ENCODE measurements around the gene MYRFL.

MYRFL gene

DNA sequence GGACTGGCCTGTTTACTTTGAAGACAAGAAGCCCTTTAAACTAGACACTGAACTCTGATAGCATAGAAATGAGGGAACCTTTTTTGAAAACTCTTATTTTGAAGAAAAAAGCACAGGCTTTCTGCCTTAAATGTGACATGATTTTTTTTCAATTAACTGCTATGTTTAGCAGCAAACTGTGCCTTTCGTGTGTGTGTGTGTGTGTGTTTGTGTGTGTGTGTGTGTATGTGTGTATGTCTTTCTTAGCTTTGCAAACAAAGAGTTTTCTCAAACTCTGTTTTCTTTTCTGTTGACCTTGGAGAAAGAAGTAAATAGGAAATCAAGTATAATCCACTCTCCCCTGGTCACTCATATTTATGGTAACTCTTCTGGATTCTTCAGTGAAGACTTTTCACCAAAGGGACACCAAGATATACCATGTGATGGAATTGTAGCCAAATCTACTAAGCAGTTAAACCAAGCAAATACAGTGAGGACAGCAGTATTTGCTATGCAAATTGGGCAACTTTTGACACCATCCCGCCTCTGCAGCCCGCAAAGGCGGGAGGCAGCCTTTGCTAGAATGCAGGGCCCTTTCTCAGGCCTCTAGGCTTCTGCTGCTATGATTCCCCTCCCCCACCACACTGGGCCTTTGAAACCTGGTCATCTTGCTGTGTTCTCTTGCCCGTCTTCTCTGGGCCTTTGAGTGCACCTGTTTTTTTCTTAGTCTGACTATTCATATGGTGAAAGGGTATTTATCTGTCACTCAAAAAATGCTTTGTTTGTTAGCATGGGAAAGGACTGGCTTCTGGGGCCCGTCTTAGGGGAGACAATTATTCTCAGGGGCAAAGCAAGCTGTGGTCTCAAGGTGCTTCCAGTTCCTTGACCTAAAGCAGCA, 107.9 kb downstream of the MYRFL start:
- no peak for DNase-seq (ENCODE audit: low spot score)

DNA sequence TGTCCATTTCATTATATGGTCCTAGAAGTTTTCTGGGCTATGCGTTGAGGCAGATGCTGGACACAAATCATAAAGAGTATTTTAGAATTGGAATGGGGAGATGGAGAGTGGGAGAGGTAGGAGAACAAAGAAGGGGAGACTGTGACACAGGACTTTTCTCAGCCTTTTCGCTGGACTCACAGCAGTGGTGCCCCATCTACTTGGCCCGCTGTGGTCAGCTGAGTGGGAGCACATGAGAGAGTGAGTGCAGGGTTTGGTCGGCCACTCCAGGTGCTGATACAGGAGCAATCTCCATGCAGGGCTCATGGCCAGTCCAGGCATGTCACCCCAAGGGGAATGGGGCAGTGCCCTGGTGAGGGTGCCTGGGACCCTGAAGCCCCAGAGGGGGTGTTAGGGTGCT, 109.0 kb downstream of the MYRFL start:
- DNase-seq (ENCODE audit: low spot score) = no peak

DNA sequence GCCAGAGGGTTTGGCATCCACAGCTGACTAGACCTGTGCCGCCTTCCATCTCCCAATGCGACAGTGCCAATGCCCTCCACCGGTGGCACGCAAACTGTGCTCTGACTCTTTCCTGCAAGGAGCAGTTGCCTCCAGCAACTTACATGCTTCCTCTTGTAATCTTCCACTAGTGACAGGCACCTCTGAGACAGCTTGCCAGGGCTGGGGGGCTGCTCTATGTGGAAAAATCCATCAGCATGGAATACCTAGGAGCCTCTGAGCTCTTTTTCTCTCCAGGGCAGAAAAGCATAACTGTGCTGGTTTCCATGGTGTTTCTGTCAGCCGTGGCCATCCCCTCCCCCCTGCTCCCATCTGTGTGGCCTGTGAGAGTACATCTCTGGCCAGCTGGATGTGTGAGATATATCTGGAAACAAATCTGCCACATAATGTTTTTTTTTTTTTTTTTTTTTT, 110.6 kb downstream of the MYRFL start:
- no peak for DNase-seq (ENCODE audit: low spot score)

DNA sequence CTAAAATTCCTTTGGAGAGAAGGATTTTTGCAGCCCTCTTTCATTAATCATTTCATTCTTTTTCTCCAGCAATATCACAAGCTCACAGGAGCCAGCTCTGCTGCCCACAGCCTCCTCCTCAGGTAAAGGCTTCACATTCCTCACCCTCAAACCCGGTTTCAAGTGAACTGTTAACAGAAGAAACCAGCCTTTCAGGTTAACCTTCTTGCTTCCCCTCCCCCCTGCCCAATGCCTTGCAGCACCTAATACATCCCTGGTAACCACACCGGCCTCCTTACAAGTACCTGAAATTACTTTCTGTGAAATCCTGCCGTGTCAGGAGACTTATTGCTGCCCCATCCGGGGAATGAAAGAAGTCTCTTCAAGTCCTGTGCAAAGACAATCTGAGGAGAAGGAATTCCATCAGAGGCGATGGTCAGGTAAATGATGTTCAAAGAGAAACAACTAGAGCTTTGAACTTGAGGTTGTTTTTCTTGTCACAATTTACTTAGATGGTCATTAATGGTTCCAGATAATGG, 111.2 kb downstream of the MYRFL start:
- DNase-seq (ENCODE audit: low spot score) = no peak

DNA sequence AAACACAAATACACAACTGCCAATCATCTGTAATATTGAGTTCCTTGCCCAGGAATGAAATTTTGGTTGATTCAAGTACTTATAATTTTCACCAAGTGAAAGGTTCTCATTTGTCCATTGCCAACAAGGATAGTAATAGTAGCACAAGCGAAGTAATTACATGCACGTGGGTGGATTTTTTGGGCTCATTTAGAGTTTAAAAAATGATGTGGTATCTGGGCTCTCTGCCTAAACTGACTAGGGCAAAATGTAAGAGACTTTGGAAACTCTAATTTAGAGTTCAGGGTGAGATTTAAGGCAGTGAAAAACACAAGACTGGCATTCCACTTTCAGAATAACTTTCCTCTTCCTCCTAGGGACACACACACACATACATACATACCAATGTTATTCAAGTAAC, 111.7 kb downstream of the MYRFL start:
- DNase-seq (ENCODE audit: low spot score) = no peak

DNA sequence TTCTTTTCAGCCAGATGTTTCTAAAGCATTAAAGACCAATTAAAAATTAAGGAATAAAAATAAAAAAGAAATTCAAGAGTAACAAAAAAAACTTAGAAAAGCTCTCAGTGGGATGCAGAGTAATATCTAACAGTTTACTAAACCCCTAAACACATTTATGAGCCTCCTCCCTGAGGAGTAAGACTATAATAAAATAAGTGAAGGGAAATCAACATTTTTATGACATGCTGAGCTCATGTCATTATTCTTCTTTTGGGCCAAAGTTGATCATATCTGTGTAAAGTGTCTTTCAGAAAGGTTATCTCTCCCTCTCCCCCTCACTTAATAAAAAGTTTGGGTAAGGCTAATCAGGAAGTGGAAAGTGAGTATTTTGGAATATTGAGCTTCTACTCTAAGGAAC, 122.1 kb downstream of the MYRFL start:
- no peak for DNase-seq (ENCODE audit: low spot score)

DNA sequence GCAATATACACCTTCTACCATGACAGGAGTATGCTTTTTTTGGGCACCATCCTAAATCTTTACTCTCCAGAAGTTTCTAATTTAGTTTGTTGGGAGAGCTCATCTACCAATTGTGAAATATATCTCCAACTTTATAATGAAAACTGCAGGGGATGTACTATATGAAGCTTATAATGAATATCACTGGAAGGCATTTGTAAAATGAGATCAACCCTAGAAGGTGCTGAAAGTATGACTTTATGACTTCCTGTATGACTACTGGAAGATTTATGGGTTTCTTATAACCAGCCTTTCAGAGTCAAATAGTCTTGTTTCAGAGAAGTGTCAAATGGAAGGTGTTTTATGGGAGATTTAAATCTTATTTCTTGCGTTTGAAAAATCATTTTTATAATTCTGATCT, 122.9 kb downstream of the MYRFL start:
- no peak for DNase-seq (ENCODE audit: low spot score)

DNA sequence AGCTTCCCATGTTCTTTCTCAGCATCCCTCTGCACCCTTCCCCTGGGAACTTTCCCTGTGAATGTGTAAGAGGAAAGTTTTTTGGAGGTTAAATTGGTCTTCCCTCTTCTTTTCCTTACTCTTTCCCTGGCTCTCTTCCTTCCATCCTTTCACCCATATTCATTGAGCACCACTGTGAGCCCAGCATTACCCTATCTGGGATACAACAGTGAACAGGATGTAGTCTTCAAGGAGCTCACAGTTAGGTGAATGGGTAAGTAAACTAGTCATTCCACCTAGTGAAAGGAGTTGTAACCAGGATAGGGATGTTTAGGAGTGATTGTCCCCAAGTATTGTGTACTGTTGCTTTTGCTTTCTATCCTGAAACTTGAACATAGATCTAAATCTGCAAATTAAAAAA, 123.8 kb downstream of the MYRFL start:
- DNase-seq (ENCODE audit: low spot score) = no peak

DNA sequence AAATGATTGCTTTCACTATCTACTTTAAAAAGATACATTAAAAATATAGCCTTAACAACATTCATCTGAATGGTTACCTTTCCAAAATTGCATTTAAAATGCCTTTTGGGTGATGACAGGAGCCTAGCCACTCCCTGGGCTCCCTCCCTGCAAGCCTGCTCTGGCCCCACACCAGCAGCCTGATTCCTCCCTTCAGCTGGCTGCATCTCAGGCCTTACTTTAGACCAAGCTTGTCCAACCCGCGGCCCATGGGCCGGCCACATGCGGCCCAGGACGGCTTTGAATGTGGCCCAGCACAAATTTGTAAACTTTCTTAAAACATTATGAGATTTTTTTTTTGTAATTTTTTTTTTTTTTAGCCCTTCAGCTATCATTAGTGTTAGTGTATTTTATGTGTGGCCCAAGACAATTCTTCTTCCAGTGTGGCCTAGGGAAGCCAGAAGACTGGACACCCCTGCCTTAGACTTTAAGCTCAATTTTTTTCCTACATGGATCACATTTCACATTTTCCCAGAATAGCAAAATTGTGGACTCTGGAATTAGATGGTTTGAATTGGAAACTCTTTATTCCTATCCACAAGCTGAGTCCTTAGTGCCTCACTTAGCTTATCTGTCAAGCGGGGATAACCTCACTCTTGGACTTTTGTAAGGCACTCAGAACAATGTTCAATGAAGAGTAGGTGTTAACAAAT, 124.4 kb downstream of the MYRFL start:
- no peak for DNase-seq (ENCODE audit: low spot score)

DNA sequence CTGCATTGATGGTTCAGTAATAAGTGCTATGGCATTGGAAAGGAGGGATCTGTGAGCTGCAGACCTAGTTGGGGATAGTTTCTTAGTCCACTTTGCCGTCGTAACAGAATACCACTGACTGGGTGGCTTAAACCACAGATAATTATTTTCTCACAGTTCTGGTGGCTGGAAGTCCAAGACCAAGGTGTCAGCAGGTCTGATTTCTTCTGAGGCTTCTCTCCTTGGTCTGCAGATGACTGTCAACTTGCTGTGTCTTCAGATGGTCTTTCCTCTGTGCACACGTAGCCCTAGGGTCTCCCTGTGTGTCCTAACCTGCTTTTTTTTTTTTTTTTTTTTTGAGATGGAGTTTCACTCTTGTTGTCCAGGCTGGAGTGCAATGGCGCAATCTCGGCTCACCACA, 126.1 kb downstream of the MYRFL start:
- no peak for DNase-seq (ENCODE audit: low spot score)

DNA sequence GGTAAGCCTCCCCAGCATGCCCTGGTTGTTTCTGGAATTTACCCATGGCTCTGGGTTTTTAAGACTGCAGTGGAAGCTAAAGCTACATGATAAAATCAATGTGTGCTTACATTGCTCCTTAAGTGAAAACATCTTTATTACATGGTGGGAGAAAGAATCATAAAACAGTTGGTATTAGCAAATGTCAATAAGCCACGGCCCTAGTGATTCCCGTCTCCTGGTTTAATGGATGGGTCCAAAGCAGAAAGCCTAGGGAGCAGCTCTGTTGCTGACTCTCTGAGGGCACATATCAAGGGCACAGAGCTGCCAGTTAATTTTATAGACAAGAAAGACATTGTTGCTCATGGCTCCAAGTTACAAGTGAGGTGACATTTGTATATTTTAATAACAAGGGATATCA, 127.9 kb downstream of the MYRFL start:
- no peak for DNase-seq (ENCODE audit: low spot score)

DNA sequence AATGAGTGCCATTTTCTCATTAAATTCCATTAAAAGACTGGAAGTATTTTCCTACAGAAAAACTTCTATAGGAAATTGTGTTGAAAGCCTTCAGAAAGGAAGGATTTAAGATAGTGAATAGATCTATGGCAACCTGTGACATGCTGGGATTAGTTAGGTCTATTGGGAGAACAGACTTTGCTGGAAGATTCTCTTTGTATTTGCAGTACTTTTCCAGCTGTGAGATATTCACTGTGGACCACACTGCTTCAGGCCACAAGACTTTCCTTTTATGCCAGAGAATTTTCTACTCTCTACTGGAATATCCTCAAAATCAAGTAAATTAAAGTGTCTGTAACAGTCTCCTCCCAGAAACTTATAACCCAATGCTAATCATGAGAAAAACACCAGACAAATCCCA, 136.2 kb downstream of the MYRFL start:
- DNase-seq (ENCODE audit: low spot score) = no peak

DNA sequence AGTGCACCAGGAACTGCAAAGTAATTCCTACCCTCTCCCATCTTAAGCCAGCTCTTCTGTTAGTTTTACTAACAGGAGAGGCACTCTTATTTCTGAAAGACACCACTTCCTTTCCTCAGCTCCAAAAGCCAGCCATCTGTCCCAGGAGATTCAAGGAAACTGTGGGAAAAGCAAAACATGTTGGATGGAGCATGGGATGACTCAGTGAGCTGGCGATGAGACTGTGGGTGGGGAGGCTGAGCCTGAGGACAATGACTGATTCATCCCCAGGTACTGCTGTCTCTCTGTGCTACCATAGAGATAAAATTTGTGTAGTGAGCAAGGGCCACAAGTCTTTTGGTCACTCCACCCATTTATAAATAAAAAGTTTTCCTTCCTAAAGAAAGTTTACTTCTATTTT, 141.4 kb downstream of the MYRFL start:
- DNase-seq (ENCODE audit: low spot score) = no peak

DNA sequence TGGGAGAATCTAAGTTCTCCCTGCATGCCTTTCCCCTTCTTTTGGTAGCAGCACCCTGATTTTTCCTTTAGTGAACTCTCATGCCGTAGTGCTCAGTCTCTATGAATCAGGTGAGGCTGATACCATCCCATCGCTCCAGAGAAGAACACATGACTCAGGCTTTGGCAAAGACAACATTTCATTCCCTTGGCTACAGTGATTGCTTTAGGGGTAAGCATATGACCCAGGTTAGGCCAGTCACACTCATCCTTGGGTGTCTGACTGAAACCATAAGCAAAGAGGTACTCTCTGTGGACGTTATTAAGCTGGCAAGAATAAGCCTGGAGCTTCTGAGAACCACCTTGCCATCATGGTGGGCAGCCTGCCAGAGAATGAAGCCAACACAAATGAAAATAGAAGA, 141.8 kb downstream of the MYRFL start:
- DNase-seq (ENCODE audit: low spot score) = no peak

DNA sequence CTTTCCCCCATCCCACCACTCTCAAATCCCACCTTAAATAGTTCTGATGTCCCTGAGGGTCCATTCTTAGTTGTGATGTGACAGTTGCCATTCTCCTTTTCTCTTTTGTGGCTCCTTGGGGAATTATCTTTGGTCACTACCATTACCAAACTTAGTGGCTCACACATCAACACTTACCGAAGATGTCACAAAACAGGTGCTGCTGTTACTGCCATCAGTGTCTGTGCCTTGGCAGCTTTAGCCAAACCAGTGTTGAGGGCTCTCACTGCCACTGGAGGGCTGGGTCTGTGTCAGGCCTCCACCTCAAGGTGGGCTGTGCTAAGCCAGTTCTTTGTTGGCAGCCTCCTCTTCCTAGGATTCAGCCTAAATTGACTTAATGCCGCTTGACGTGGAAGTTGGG, 144.0 kb downstream of the MYRFL start:
- DNase-seq (ENCODE audit: low spot score) = no peak

DNA sequence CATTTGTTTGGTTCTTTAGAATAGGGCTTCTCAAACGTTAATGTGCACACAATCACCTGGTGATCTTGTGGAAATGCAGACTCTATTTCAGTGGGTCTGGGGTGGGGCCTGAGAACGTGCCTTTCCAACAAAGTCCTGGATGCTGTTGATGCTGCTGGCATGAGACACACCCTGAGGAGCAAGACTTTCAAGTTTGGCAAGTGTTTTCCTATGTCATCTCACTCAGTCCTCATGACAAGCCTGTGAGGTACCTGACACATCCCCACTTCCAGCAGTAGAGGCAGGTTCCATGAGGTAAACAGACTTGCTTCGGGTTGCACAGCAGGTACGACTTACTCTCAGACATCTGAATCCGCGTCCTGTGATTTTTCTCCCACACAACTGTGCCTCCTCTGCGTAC, 147.1 kb downstream of the MYRFL start:
- DNase-seq (ENCODE audit: low spot score) = no peak

DNA sequence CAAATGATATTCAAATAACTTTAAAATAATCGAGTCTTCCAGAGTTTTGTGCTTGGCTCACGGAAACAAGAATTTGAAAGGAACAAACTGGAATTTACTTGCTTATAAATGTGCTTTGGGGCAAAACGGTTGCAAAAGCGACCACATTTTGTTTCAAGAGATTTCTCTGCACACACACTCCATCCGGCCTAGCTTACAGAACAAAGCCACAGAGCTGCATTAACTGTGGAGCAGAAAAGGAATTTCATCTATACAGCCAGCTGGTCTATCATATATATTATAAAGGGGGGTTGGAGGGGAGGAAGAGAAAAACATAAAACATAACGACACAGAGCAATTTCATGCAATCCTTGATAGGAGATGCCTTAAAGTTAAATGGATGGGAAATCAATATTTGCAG, 153.0 kb downstream of the MYRFL start:
- DNase-seq (ENCODE audit: low spot score) = no peak

DNA sequence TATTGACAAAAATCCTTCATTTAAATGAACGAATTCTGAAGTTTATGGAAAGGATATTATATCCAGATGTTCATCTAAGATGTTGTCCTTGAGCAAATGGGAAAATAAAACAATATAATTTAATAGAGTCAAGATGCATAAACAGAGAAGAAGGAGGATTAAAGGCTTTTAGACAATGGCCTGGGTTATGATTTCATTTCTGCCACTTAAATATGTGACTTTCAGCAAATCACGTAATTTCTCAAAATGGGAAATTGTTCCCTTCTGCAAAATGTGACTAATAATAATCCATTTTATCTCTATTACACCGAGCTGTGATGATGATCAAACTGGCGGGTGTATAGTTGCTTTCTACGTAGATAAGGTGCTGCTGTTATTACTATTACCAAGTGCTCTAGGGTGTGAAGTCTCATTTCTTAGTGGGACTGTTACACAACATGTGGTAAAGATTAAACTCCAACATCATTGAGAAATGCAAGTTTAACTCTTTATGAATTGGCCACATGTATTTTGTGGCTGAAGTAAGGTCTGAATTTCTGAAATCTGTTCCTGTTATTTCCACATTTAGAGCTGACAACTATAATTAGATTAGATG, 157.0 kb downstream of the MYRFL start:
- no peak for DNase-seq (ENCODE audit: low spot score)

DNA sequence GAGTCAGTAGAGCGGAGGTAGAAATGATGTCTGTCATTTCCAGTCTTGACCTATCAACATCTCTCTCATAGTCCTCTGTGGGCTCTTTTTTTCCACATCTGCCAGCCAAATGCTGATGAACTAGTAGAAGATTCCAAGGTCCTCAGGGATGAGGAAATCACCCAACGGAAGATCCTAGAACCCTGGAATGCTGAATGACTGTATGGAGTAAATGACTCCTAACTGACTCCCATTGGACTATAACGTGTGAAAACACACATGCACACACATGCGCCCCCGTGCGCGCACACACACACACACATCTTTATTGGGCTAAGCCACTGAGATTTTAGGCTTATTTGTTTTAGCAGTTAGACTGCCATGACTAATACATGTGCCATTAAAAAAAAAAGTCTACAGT, 159.2 kb downstream of the MYRFL start:
- DNase-seq (ENCODE audit: low spot score) = no peak

DNA sequence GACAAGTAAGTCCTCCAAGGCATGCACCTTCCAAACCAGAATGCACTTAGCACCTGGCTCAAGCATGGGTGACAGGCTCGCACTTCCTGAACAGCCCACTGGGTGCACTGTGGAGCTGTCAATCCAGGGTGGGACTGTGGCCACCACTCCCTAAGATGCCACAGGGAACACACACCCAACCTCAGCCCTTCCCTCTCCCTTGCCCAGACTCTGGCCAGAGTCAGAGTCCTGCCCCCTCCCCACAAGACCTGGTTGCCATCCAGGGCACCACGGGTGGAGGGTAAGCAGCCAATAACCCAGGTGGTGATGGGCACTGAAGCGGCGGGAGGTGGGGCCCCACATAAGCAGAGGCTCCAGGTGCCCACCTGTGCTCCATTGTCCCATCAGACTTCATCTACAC, 160.6 kb downstream of the MYRFL start:
- DNase-seq (ENCODE audit: low spot score) = no peak

DNA sequence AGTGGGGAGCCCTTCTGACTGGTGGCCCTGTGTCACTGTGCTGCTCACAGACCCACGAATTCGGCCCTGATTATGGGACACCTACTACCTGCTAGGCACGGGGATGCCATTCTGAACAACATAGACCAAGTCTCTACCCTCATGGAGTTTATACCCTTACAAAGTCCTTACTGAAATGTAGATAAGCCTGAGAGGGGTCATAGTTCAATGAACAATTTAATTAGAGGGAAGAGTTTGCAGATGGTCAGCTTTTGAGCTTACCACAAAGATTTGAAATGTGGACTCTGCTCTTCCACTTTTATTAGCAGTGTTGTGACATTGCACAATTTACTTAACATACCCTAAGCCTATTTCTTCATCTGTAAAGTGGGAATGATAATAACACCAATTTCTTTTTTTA, 161.1 kb downstream of the MYRFL start:
- DNase-seq (ENCODE audit: low spot score) = no peak

DNA sequence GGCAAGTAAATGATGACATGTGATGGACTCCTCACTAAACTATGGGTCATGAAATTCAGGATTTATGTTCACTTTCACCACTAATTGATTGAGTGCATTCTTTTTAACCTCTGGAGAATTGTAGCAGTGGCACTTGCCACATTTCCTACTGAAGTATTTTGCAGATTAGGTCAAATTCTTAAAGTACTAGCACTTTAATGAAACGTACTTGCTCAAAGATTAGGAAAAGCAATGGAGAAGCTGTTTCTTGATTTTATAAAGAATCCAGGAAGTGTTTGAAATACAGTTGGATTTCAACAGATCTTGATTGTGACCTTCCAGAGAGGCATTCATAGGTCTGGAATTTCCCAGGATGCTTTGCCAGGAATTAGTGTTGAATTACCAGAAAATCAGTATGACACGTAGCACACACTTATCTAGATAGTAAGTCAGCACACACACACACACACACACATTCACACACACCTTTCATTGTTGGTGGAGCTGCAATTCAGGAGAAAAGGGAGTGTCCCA, 162.6 kb downstream of the MYRFL start:
- DNase-seq (ENCODE audit: low spot score) = no peak
